Neural cell (in vitro differentiated cells): ENCODE data around the gene GALNT8. TPM values are rescaled to one million over a fixed set of nuclear protein-coding genes. Genes with fewer than 3 reads are reported as not detected.
"Not testable (repeated sequence)": the region's sequence is repeated elsewhere in the genome, so short reads cannot be mapped to it uniquely, and the experiment has no call there.

Experiments used
- H2AFZ ChIP-seq: fragments of 200-600, 300-800 bp; sonication (generic), shearing (Covaris generic); 2 replicates; pipeline ENCODE4 v1.6.0; 2014; ENCODE audit warnings: low read depth, mild to moderate bottlenecking, antibody characterized with exemption, low read length, moderate library complexity
- H3F3A ChIP-seq: fragments of 200-600 bp; shearing (Covaris generic); 2 replicates; pipeline ENCODE4 v1.6.1; 2016; ENCODE audit warnings: mild to moderate bottlenecking, moderate library complexity, mixed read lengths, antibody characterized with exemption, low read length; ENCODE audit not compliant: insufficient read depth, poor library complexity, severe bottlenecking
- H3K27ac ChIP-seq: fragments of 200-600, 300-800 bp; sonication (generic), shearing (Covaris generic); 2 replicates; pipeline ENCODE4 v1.5.1; 2014; ENCODE audit warnings: mild to moderate bottlenecking, low read length, moderate library complexity
- H3K27me3 ChIP-seq: fragments of 300-800, 200-600 bp; sonication (generic), shearing (Covaris generic); 2 replicates; pipeline ENCODE4 v1.6.0; 2014; ENCODE audit warnings: mild to moderate bottlenecking, low read depth, low read length, moderate library complexity; ENCODE audit not compliant: insufficient read depth
- H3K36me3 ChIP-seq: fragments of 300-800, 200-600 bp; sonication (generic), shearing (Covaris generic); 2 replicates; pipeline ENCODE4 v1.5.1; 2014; ENCODE audit warnings: mild to moderate bottlenecking, antibody characterized with exemption, low read length, moderate library complexity; ENCODE audit not compliant: insufficient read depth
- H3K4me2 ChIP-seq: fragments of 300-800, 200-600 bp; sonication (generic), shearing (Covaris generic); 2 replicates; pipeline ENCODE4 v1.6.0; 2014; ENCODE audit warnings: mild to moderate bottlenecking, low read length
- H3K4me3 ChIP-seq: fragments of 300-800, 200-600 bp; sonication (generic), shearing (Covaris generic); 2 replicates; pipeline ENCODE4 v1.5.1; 2014; ENCODE audit warnings: mild to moderate bottlenecking, low read length, moderate library complexity
- H3K79me2 ChIP-seq: fragments of 200-600 bp; shearing (Covaris generic); replicated peaks from 2 replicates; pipeline ENCODE4 v1.6.0; 2014; ENCODE audit warnings: mild to moderate bottlenecking, low read length, moderate library complexity; ENCODE audit not compliant: insufficient read depth
- H3K9ac ChIP-seq: fragments of 300-800, 200-600 bp; sonication (generic), shearing (Covaris generic); 2 replicates; pipeline ENCODE4 v1.6.1; 2016; ENCODE audit warnings: mild to moderate bottlenecking, low read length, mixed read lengths
- H3K9me2 ChIP-seq: fragments of 200-600 bp; shearing (Covaris generic); 2 replicates; pipeline ENCODE4 v1.6.1; 2016; ENCODE audit warnings: mild to moderate bottlenecking, low read length, mixed read lengths; ENCODE audit not compliant: insufficient read depth
- H3K9me3 ChIP-seq: fragments of 200-600, 300-800 bp; sonication (generic), shearing (Covaris generic); 2 replicates; pipeline ENCODE4 v1.6.1; 2016; ENCODE audit warnings: mild to moderate bottlenecking, mixed run types, low read length, moderate library complexity, mixed read lengths
- H4K20me1 ChIP-seq: fragments of 200-600 bp; shearing (Covaris generic); 2 replicates; pipeline ENCODE4 v1.6.1; 2016; ENCODE audit warnings: mild to moderate bottlenecking, mixed run types; ENCODE audit not compliant: insufficient read depth
- EP300 ChIP-seq: fragments of 450-650 bp; conservative IDR thresholded peaks from 2 replicates; pipeline ENCODE4 v1.6.1; 2014; ENCODE audit warnings: antibody characterized with exemption, mild to moderate bottlenecking, moderate library complexity; ENCODE audit not compliant: poor library complexity, severe bottlenecking
- EZH2 ChIP-seq: fragments of 200-600, 300-800 bp; shearing (Covaris generic), sonication (generic); IDR thresholded peaks from 2 replicates; pipeline ENCODE4 v1.6.1; 2014; ENCODE audit warnings: antibody characterized with exemption, low read length, borderline replicate concordance, mild to moderate bottlenecking; ENCODE audit not compliant: insufficient read depth, poor library complexity, severe bottlenecking
- MXI1 ChIP-seq: fragments of 450-650 bp; conservative IDR thresholded peaks from 2 replicates; pipeline ENCODE4 v1.6.1; 2014; ENCODE audit warnings: antibody characterized with exemption, mild to moderate bottlenecking; ENCODE audit not compliant: poor library complexity, severe bottlenecking
- POLR2AphosphoS5 ChIP-seq: IDR thresholded peaks from 2 replicates; pipeline ENCODE4 v1.6.1; 2012
- RAD21 ChIP-seq: fragments of 450-650 bp; conservative IDR thresholded peaks from 2 replicates; pipeline ENCODE4 v1.6.1; 2014; ENCODE audit warnings: antibody characterized with exemption, mild to moderate bottlenecking, moderate library complexity
- REST ChIP-seq: IDR thresholded peaks from 2 replicates; pipeline ENCODE4 v1.6.1; 2012; ENCODE audit warnings: borderline replicate concordance
- SMC3 ChIP-seq: fragments of 450-650 bp; conservative IDR thresholded peaks from 2 replicates; pipeline ENCODE4 v1.6.1; 2014; ENCODE audit warnings: antibody characterized with exemption, mild to moderate bottlenecking, moderate library complexity; ENCODE audit not compliant: poor library complexity
- TAF1 ChIP-seq: IDR thresholded peaks from 2 replicates; pipeline ENCODE4 v1.6.1; 2012; ENCODE audit warnings: low read depth
- polyA plus RNA-seq: library from polyadenylated mRNA; depleted of rRNA; stranded (reverse); fragments of >200 nt; gene quantifications from 2 replicates; pipeline ENCODE4 v1.2.3, GENCODE V29; 2014
- TF ChIP-seq, protein P1 (sequence below): fragments of 450-650 bp; IDR thresholded peaks from 2 replicates; pipeline ENCODE4 v1.5.1; 2014; ENCODE audit warnings: antibody characterized with exemption, mild to moderate bottlenecking, moderate library complexity; ENCODE audit not compliant: poor library complexity, severe bottlenecking

The GALNT8 gene
- polyA plus RNA-seq, 1 donor from 2014 or later: 25.8 TPM

GRCh38 chr12:4744709-4745108, 24.5 kb downstream of the GALNT8 start:
- H3F3A ChIP-seq: no peaks in the 10 kb centered on the region
- H3K4me3 ChIP-seq: no peak overlapping the region
- no peak overlapping the region for H3K4me2 ChIP-seq
- H3K27me3 ChIP-seq: no peaks in the 10 kb centered on the region
- no peaks in the 10 kb centered on the region for H3K79me2 ChIP-seq
- H3K9ac ChIP-seq: no peak overlapping the region
- H2AFZ ChIP-seq: no peak overlapping the region
- no peaks in the 10 kb centered on the region for H4K20me1 ChIP-seq
- H3K9me2 ChIP-seq: no peaks in the 10 kb centered on the region
- H3K27ac ChIP-seq: no peak overlapping the region
- TF ChIP-seq REST (no peak), POLR2AphosphoS5 (no peak), SMC3 (no peak), MXI1 (no peak), RAD21 (no peak), EP300 (no peak), EZH2 (no peak), TAF1 (no peak)
- TF ChIP-seq, protein P1, sequence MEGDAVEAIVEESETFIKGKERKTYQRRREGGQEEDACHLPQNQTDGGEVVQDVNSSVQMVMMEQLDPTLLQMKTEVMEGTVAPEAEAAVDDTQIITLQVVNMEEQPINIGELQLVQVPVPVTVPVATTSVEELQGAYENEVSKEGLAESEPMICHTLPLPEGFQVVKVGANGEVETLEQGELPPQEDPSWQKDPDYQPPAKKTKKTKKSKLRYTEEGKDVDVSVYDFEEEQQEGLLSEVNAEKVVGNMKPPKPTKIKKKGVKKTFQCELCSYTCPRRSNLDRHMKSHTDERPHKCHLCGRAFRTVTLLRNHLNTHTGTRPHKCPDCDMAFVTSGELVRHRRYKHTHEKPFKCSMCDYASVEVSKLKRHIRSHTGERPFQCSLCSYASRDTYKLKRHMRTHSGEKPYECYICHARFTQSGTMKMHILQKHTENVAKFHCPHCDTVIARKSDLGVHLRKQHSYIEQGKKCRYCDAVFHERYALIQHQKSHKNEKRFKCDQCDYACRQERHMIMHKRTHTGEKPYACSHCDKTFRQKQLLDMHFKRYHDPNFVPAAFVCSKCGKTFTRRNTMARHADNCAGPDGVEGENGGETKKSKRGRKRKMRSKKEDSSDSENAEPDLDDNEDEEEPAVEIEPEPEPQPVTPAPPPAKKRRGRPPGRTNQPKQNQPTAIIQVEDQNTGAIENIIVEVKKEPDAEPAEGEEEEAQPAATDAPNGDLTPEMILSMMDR: no peak
- no peaks in the 10 kb centered on the region for H3K9me3 ChIP-seq
- H3K36me3 ChIP-seq: no peaks in the 10 kb centered on the region

- H3K4me2 ChIP-seq: no peak overlapping the region
- no peaks in the 10 kb centered on the region for H3K9me2 ChIP-seq
- no peak for TF ChIP-seq EP300
- TF ChIP-seq, protein P1: no peak
- TF ChIP-seq RAD21: no peak
- no peak for TF ChIP-seq SMC3
- no peak for TF ChIP-seq MXI1
- no peak for TF ChIP-seq POLR2AphosphoS5
- no peak for TF ChIP-seq TAF1
- no peak for TF ChIP-seq EZH2
- TF ChIP-seq REST: no peak
- H3F3A ChIP-seq: no peaks in the 10 kb centered on the region
- H3K9ac ChIP-seq: no peak overlapping the region
- H3K36me3 ChIP-seq: no peaks in the 10 kb centered on the region
- H4K20me1 ChIP-seq: no peaks in the 10 kb centered on the region
- no peak overlapping the region for H3K27ac ChIP-seq
- no peaks in the 10 kb centered on the region for H3K9me3 ChIP-seq
- H3K79me2 ChIP-seq: no peaks in the 10 kb centered on the region
- no peak overlapping the region for H2AFZ ChIP-seq
- no peaks in the 10 kb centered on the region for H3K27me3 ChIP-seq
- no peak overlapping the region for H3K4me3 ChIP-seq
Observed at GRCh38 chr12:4745249-4745648, 25.0 kb downstream of the GALNT8 start.

DNA sequence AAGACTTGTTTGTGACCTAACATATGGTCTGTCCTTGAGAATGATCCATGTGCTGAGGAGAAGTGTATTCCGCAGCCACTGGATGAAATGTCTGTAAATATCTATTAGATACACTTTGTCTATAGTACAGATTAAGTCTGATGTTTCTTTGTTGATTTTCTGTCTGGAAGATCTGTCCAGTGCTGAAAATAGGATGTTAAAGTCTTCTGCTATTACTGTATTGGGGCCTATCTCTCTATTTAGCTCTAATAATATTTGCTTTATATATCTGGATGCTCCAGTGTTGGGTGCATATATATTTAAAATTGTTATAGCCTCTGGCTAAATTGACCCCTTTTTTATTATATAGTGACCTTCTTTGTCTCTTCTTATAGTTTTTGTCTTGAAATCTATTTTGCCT, 31.5 kb downstream of the GALNT8 start:
- H3K36me3 ChIP-seq, H3K9me2 ChIP-seq, H3K4me2 ChIP-seq, H3K79me2 ChIP-seq, H4K20me1 ChIP-seq, H3K27me3 ChIP-seq, H3K9me3 ChIP-seq, H3F3A ChIP-seq, H3K4me3 ChIP-seq, H3K27ac ChIP-seq, H3K9ac ChIP-seq, H2AFZ ChIP-seq: not testable (repeated sequence)
